ENCODE measurements around the gene BORCS6.

- TF ChIP-seq GATA2 (IDR thresholded peaks at IDR 0.05; ENCODE audit: low read depth, low read length) (no peak), GATA3 (IDR thresholded peaks at IDR 0.05; ENCODE audit: low read depth, low read length) (no peak)
These were observed 3.6 kb downstream of the BORCS6 start for GRCh38 chr17:8186446-8186786.

Data from SH-SY5Y (cell line).